ENCODE measurements around the gene CCDC6. TPM values are rescaled to one million over a fixed set of nuclear protein-coding genes. Genes with fewer than 3 reads are reported as not detected.

The CCDC6 gene
- total and polyA plus RNA-seq, 2 experiments from 2014 or later = 19.4 to 23.2 TPM

DNA sequence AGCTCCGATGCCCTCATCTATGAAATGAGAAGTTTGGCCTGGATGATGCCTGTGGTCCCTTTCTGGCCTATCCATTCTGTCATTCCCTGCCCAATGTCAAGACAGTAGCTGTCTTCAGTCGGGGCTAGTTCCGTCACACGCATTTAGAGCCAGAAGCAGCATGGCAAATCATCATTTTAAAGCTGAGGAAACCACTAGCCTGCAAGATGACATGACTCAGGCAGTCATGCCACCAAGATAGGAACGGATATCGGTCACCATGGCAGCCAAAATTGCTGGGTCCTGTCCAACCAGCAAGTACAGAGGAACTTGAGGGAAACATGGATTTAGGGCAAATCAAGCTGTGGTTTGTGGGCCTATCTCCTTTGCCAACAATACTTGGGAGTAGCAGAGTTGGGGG lies 88.6 kb downstream of the CCDC6 start:
- H3K4me2 ChIP-seq (ENCODE audit: unreplicated experiment) = no peak overlapping the region
- 90 to 92% methylated on average over 6 of the region's 6 CpGs for WGBS, 2 experiments (ENCODE audit: low coverage in 1 of 2, low lambda C conversion rate in 2 of 2, missing lambda C conversion rate in 2 of 2)
- H3K9ac ChIP-seq = no peak overlapping the region
- H3K9me3 ChIP-seq (ENCODE audit: low read depth) = no peaks in the 10 kb centered on the region
- no peak overlapping the region for H2AFZ ChIP-seq
- no peaks in the 10 kb centered on the region for H3K4me1 ChIP-seq (ENCODE audit: insufficient read depth)
- H4K20me1 ChIP-seq (ENCODE audit: insufficient read depth) = no peaks in the 10 kb centered on the region
- no peak overlapping the region for H3K27ac ChIP-seq
- in situ Hi-C loops (cut with MboI) = no loop called here
- TF ChIP-seq EZH2 (IDR thresholded peaks at IDR 0.05; ENCODE audit: insufficient read depth, poor library complexity, severe bottlenecking) = no peak
- no peak for TF ChIP-seq EZH2phosphoT487 (IDR thresholded peaks at IDR 0.05; ENCODE audit: insufficient read depth, low read depth)
- no peaks in the 10 kb centered on the region for H3K36me3 ChIP-seq (ENCODE audit: low read depth)
- no peaks in the 10 kb centered on the region for H3K27me3 ChIP-seq (replicated peaks; ENCODE audit: insufficient read depth)
- no peak overlapping the region for H3K4me3 ChIP-seq
- peaks cover 29% of the 10 kb centered on the region for H3K79me2 ChIP-seq (ENCODE audit: insufficient read depth)
- H3K9me2 ChIP-seq (ENCODE audit: insufficient read depth) = no peaks in the 10 kb centered on the region
- DNase-seq = peak; percentile 4
- no peaks in the 10 kb centered on the region; the same call in 1 of the 2 replicates for H3F3A ChIP-seq (ENCODE audit: insufficient read depth)

DNA sequence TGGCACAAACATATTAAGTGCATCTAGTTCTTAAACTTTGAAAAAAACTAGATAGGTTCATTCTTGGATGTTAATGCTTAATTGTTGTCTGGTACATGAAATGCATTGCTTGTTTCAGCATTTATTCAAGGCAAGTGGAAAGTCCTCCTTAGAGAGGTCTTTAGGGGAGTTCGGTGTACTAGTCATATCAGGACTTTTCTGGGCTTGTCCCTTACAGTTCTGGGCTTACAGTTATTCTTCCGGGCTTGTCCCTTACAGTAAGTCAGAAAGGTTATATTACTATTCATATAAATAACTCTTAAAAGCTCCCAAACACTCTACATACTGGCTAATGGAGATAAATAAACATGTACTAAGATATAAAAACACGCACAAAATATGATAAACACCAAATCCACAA lies 91.5 kb downstream of the CCDC6 start:
- in situ Hi-C loops (cut with MboI) = no loop called here

DNA sequence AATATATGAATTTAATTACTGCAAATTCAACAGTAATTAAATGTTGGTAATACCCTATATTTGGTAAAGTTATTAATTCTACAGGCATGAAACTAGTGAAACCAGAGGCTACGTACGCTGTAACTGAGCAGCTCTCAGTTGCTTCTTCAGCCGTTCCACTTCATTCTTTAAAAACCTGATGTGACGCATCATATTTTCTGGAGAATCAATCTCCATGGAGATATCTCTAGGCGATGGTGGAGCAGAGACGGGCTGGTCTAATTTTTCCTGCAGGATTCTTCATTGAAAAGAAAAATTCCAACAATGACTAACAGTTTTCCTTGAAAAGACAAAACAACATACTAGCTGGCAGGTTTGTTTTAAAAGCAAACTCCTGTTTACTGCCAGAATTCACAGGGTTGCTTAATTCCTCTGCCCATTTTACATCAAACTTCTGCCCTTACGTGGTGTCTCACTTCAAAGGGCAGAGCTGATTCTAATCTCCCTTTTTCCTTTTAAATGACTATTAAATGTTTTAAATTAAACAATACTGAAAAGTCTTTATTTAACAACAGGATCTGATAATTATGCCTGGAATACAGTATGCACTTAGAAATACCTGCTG lies 93.7 kb downstream of the CCDC6 start:
- TF ChIP-seq EZH2phosphoT487 (IDR thresholded peaks at IDR 0.05; ENCODE audit: insufficient read depth, low read depth) (no peak), EZH2 (IDR thresholded peaks at IDR 0.05; ENCODE audit: insufficient read depth, poor library complexity, severe bottlenecking) (no peak)
- Histone ChIP-seq H3K4me1 (ENCODE audit: insufficient read depth) (no peaks in the 10 kb centered on the region), H3K36me3 (ENCODE audit: low read depth) (peaks cover 19% of the 10 kb centered on the region; the same call in 1 of the 2 replicates), H3K9ac (no peak overlapping the region), H4K20me1 (ENCODE audit: insufficient read depth) (no peaks in the 10 kb centered on the region), H2AFZ (no peak overlapping the region), H3K9me3 (ENCODE audit: low read depth) (no peaks in the 10 kb centered on the region), H3K4me2 (ENCODE audit: unreplicated experiment) (no peak overlapping the region), H3K27me3 (replicated peaks; ENCODE audit: insufficient read depth) (no peaks in the 10 kb centered on the region), H3K9me2 (ENCODE audit: insufficient read depth) (no peaks in the 10 kb centered on the region), H3K27ac (no peak overlapping the region), H3F3A (ENCODE audit: insufficient read depth) (no peaks in the 10 kb centered on the region; the same call in 1 of the 2 replicates), H3K79me2 (ENCODE audit: insufficient read depth) (peaks cover 8% of the 10 kb centered on the region; the same call in 1 of the 2 replicates), H3K4me3 (no peak overlapping the region)
- in situ Hi-C loops (cut with MboI) = no loop called here
- DNase-seq = no peak
- WGBS, 2 experiments (ENCODE audit: low coverage in 1 of 2, low lambda C conversion rate in 2 of 2, missing lambda C conversion rate in 2 of 2) = 81 to 92% methylated on average over 6 to 7 of the region's 7 CpGs

More for the DNA sequence above, 91.5 kb downstream of the CCDC6 start:
- H3K4me3 ChIP-seq = no peak overlapping the region
- 80% methylated on average over 3 of the region's 3 CpGs for WGBS, 2 experiments (ENCODE audit: low coverage in 1 of 2, low lambda C conversion rate in 2 of 2, missing lambda C conversion rate in 2 of 2)
- H3K9ac ChIP-seq = no peak overlapping the region
- H3K36me3 ChIP-seq (ENCODE audit: low read depth) = 0 out of 2 replicates have a peak, but pooled peaks cover 8% of the 10 kb centered on the region
- TF ChIP-seq EZH2phosphoT487 (IDR thresholded peaks at IDR 0.05; ENCODE audit: insufficient read depth, low read depth) = no peak
- no peak for TF ChIP-seq EZH2 (IDR thresholded peaks at IDR 0.05; ENCODE audit: insufficient read depth, poor library complexity, severe bottlenecking)
- DNase-seq = no peak
- no peaks in the 10 kb centered on the region for H3K4me1 ChIP-seq (ENCODE audit: insufficient read depth)
- no peaks in the 10 kb centered on the region; the same call in 1 of the 2 replicates for H3F3A ChIP-seq (ENCODE audit: insufficient read depth)
- H3K27ac ChIP-seq = no peak overlapping the region
- H3K27me3 ChIP-seq (replicated peaks; ENCODE audit: insufficient read depth) = no peaks in the 10 kb centered on the region
- no peak overlapping the region for H3K4me2 ChIP-seq (ENCODE audit: unreplicated experiment)
- H3K9me2 ChIP-seq (ENCODE audit: insufficient read depth) = no peaks in the 10 kb centered on the region
- no peaks in the 10 kb centered on the region for H4K20me1 ChIP-seq (ENCODE audit: insufficient read depth)
- no peaks in the 10 kb centered on the region for H3K9me3 ChIP-seq (ENCODE audit: low read depth)
- H2AFZ ChIP-seq = no peak overlapping the region
- peaks cover 12% of the 10 kb centered on the region; the same call in 1 of the 2 replicates for H3K79me2 ChIP-seq (ENCODE audit: insufficient read depth)

DNA sequence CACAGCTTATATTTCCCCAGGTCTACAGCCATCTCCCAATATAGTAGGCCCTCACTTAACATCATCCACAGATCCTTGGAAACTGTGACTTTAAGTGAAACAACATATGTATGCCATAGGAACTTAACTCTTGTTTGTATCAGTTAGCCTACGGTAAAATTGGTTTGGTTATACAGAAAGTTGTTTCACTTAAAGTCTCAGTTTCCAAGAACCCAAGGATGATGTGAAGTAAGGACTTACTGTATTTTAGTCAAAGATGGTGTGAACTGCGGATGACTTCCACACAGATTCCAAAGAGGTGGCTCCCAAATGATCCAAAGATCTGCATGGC lies 96.7 kb downstream of the CCDC6 start:
- WGBS, 2 experiments (ENCODE audit: low coverage in 1 of 2, low lambda C conversion rate in 2 of 2, missing lambda C conversion rate in 2 of 2) = 100% methylated on average over 2 of the region's 2 CpGs
- Histone ChIP-seq H3K4me3 (no peak overlapping the region), H3K9me3 (ENCODE audit: low read depth) (no peaks in the 10 kb centered on the region), H3K27me3 (replicated peaks; ENCODE audit: insufficient read depth) (no peaks in the 10 kb centered on the region), H3K9ac (no peak overlapping the region), H3K27ac (no peak overlapping the region), H3K9me2 (ENCODE audit: insufficient read depth) (no peaks in the 10 kb centered on the region), H4K20me1 (ENCODE audit: insufficient read depth) (no peaks in the 10 kb centered on the region), H3K36me3 (ENCODE audit: low read depth) (peaks cover 28% of the 10 kb centered on the region; the same call in 1 of the 2 replicates), H3K4me1 (ENCODE audit: insufficient read depth) (no peaks in the 10 kb centered on the region), H2AFZ (no peak overlapping the region), H3K4me2 (ENCODE audit: unreplicated experiment) (no peak overlapping the region), H3F3A (ENCODE audit: insufficient read depth) (no peaks in the 10 kb centered on the region; the same call in 1 of the 2 replicates), H3K79me2 (ENCODE audit: insufficient read depth) (no peaks in the 10 kb centered on the region)
- no peak for DNase-seq
- in situ Hi-C loops (cut with MboI) = no loop called here
- TF ChIP-seq EZH2 (IDR thresholded peaks at IDR 0.05; ENCODE audit: insufficient read depth, poor library complexity, severe bottlenecking) (no peak), EZH2phosphoT487 (IDR thresholded peaks at IDR 0.05; ENCODE audit: insufficient read depth, low read depth) (no peak)

All from GM23248 (cell line).